Vagina (tissue), 2 donors: Measurements from ENCODE around the gene ISYNA1.

Source experiments
- POLR2A ChIP-seq, 2 donors: fragments of 450-650 bp; IDR thresholded peaks; one replicate each; pipeline ENCODE4 v1.6.1; 2017; ENCODE audit warnings: antibody characterized with exemption in 2 of 2, mild to moderate bottlenecking in 2 of 2, moderate library complexity in 2 of 2
- POLR2AphosphoS5 ChIP-seq, 2 donors: sonication (generic); formaldehyde crosslinking; IDR thresholded peaks; one replicate each; pipeline ENCODE4 v1.9.0; 2017; ENCODE audit warnings: antibody characterized with exemption in 2 of 2, mild to moderate bottlenecking in 2 of 2, low read depth in 1 of 2; ENCODE audit not compliant: insufficient read depth in 1 of 2
- TF ChIP-seq, protein P1 (sequence below), 3 experiments: fragments of 450-650 bp in 2 of 3; fragments of 200-600 bp in 1 of 3; sonication (generic) in 1 of 3; IDR thresholded peaks; one replicate each; pipeline ENCODE4 v1.5.1; 2017 to 2019; ENCODE audit warnings: antibody characterized with exemption in 3 of 3, mild to moderate bottlenecking in 2 of 3, moderate library complexity in 2 of 3

DNA sequence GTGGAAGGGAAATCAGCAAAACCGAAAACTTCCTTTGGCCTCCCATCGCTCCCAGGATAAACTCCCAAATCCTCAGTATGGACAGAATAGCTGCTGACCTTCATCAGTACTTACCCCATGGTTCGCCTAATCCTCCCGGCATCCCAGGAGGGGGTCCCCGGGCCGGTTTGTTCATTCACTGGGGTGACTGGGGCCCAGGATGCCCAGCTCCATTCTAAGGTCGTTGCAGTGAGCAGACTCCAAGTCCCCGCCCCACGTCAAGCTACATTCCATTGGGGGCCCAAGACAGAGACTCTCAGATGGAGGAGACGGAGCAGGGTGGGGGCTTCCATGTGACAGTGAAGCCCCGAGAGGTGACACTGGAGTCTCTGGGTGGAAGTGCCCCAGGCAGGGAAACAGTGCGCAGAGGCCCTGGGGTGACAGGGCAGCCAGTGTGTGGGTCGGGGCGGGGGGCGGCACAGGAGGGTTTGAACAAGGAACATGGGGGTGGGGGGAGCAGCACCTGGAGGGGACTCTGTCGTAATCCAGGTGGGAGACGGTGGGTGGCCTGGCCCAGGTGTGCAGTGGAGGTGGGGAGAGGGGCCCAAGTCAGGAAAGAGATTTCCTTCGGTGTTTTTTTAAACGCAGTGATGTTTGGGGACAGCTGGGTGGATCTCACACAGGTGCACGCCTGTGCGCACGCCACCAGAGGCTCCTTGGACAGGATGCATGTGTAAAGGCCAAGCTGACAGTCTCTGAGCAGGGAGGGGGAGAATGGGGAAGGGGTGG lies 13.6 kb downstream of the ISYNA1 start:
- TF ChIP-seq POLR2AphosphoS5 (IDR thresholded peaks at IDR 0.05; ENCODE audit: insufficient read depth in 1 of 2, low read depth in 1 of 2), result no peak
- TF ChIP-seq POLR2A (IDR thresholded peaks at IDR 0.05), result no peak
- TF ChIP-seq, protein P1, sequence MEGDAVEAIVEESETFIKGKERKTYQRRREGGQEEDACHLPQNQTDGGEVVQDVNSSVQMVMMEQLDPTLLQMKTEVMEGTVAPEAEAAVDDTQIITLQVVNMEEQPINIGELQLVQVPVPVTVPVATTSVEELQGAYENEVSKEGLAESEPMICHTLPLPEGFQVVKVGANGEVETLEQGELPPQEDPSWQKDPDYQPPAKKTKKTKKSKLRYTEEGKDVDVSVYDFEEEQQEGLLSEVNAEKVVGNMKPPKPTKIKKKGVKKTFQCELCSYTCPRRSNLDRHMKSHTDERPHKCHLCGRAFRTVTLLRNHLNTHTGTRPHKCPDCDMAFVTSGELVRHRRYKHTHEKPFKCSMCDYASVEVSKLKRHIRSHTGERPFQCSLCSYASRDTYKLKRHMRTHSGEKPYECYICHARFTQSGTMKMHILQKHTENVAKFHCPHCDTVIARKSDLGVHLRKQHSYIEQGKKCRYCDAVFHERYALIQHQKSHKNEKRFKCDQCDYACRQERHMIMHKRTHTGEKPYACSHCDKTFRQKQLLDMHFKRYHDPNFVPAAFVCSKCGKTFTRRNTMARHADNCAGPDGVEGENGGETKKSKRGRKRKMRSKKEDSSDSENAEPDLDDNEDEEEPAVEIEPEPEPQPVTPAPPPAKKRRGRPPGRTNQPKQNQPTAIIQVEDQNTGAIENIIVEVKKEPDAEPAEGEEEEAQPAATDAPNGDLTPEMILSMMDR (IDR thresholded peaks at IDR 0.05), result no peak
